Duodenal mucosa (tissue), 2 donors: ENCODE results near the gene IL18RAP.

Source experiments
- H3K27ac ChIP-seq: one replicate; pipeline ENCODE4 v1.7.0; 2013; ENCODE audit warnings: low read depth, low read length
- H3K27me3 ChIP-seq, 2 donors: one replicate each; pipeline ENCODE4 v1.7.0; 2013; ENCODE audit warnings: low read length in 2 of 2, control low read depth in 1 of 2; ENCODE audit not compliant: insufficient read depth in 2 of 2, control insufficient read depth in 1 of 2
- H3K36me3 ChIP-seq, 2 donors: one replicate each; pipeline ENCODE4 v1.7.0; 2013; ENCODE audit warnings: low read length in 2 of 2, control low read depth in 1 of 2; ENCODE audit not compliant: insufficient read depth in 2 of 2, control insufficient read depth in 1 of 2
- H3K4me1 ChIP-seq, 2 donors: one replicate each; pipeline ENCODE4 v1.7.0; 2013; ENCODE audit warnings: low read length in 2 of 2, control low read depth in 1 of 2; ENCODE audit not compliant: insufficient read depth in 2 of 2, control insufficient read depth in 1 of 2
- H3K4me3 ChIP-seq, 2 donors: one replicate each; pipeline ENCODE4 v1.7.0; 2013; ENCODE audit warnings: low read length in 2 of 2, low read depth in 1 of 2
- H3K9ac ChIP-seq, 2 donors: one replicate each; pipeline ENCODE4 v1.7.0; 2013; ENCODE audit warnings: low read length in 2 of 2, low read depth in 1 of 2
- H3K9me3 ChIP-seq, 2 donors: one replicate each; pipeline ENCODE4 v1.7.0; 2013; ENCODE audit warnings: low read length in 2 of 2, control low read depth in 1 of 2; ENCODE audit not compliant: control insufficient read depth in 1 of 2

The IL18RAP gene

DNA sequence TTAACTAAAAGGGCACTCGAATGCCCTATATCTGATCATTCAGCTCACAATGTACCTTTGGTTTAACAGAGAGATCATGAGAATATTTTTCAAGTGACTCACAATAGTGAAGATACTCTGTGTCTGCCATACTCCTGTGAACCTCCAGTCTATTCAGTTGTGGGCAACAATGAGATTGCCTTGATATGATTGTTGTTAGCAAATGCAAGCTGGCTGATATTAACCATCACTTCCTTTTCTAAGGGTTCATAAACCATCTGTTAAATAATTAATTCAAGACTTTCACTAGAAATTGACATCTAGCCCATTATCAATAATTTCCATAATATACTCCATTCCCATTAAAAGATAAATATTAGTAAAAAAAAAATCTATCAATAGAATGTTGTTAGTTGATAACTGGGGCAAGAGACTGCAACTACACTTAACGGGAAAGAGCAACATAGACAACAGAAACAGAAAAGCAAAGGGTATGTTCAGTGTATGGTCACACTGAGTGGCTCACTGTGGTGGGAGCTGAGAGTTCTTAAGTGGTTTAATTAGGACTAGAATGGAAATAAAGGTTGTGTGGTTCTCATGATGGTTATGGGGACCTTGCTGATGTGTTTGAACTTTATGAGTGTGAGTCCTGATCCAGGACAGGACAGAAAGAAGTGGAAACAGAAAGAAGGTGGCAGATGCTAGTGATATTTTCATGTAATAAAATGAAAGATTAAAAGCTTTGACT, 11.9 kb downstream of the IL18RAP start:
- no peak overlapping the region for H3K27ac ChIP-seq
- no peaks in the 10 kb centered on the region for H3K36me3 ChIP-seq
- no peaks in the 10 kb centered on the region for H3K4me1 ChIP-seq
- H3K27me3 ChIP-seq: no peaks in the 10 kb centered on the region
- H3K9me3 ChIP-seq: no peaks in the 10 kb centered on the region
- no peak overlapping the region for H3K4me3 ChIP-seq
- no peak overlapping the region for H3K9ac ChIP-seq

DNA sequence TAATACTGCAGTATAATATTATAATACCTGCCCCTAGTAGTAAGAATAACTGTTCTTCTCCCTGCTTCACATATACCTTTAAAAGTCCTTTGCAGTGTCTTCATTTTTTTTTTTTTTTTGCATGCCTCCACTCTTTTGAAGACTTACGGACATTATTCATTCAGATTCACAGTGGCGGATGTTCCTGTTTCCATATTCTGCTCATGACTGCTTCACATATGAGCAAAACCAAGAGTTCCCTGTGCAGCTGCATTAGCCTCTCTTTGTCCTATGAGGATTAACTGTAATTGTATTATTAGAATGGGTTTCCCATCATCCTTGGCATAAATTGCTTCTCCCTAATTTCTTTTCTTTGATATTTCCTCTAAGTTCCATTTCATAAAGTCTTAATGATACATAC, 12.8 kb downstream of the IL18RAP start:
- H3K9me3 ChIP-seq: no peaks in the 10 kb centered on the region
- H3K4me1 ChIP-seq: no peaks in the 10 kb centered on the region
- H3K9ac ChIP-seq: no peak overlapping the region
- H3K4me3 ChIP-seq: no peak overlapping the region
- H3K27ac ChIP-seq: no peak overlapping the region
- H3K36me3 ChIP-seq: no peaks in the 10 kb centered on the region
- H3K27me3 ChIP-seq: no peaks in the 10 kb centered on the region

DNA sequence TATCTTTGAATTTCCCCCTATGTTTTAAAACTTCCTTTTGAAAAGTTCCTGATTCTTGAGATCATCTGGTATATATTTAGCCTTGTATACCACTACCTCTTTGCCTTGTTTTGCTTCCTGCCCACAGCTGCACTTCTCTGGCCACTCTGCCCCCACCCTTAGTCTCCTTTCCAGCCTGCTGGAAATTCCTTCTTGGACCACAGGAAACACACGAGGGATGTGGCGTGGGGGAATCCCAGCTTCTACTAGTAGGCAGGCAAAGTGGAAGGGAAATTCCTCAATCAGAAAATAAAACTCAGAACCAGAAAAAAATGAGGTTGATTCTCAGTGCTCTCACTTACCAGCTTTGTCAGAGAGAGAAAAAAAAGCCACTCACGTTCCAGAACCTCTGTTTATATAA, 13.4 kb downstream of the IL18RAP start:
- H3K4me3 ChIP-seq: no peak overlapping the region
- H3K9me3 ChIP-seq: no peaks in the 10 kb centered on the region
- H3K4me1 ChIP-seq: no peaks in the 10 kb centered on the region
- no peaks in the 10 kb centered on the region for H3K36me3 ChIP-seq
- no peak overlapping the region for H3K27ac ChIP-seq
- H3K9ac ChIP-seq: no peak overlapping the region
- no peaks in the 10 kb centered on the region for H3K27me3 ChIP-seq

DNA sequence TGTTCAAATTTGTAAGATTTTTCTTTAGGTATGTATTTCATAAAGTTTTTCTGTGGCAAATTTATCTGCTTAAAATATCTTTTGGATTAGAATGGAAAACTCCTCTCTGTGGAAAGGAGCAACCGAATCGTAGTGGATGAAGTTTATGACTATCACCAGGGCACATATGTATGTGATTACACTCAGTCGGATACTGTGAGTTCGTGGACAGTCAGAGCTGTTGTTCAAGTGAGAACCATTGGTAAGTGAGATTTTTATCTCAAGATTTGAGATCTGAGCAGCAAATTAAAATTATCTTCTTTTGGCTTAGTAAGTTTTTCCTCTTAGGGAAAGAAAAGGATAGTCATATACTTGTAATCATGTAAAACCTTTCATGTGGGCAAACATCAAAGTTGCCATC, 14.2 kb downstream of the IL18RAP start:
- H3K9me3 ChIP-seq: no peaks in the 10 kb centered on the region
- H3K27me3 ChIP-seq: no peaks in the 10 kb centered on the region
- H3K36me3 ChIP-seq: no peaks in the 10 kb centered on the region
- no peak overlapping the region for H3K27ac ChIP-seq
- no peak overlapping the region for H3K9ac ChIP-seq
- no peaks in the 10 kb centered on the region for H3K4me1 ChIP-seq
- no peak overlapping the region for H3K4me3 ChIP-seq

DNA sequence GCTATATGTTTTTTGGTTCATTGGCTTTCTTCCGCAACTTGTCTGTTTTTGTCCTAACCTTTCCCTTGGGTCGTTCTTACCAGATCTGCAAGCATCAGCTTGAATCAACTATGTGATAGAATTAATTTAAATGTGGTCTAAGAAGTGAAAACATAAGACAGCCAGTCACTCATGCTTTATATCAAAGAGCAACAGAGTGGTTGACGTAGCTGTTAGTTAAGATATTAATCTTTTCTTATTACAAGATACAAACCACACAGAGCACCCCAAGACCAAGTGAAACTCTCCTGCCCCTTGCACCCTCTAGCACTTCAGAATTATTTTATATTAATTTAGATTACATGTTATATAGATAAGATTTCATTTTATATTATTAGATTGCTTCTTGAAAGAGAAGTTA, 15.2 kb downstream of the IL18RAP start:
- H3K27me3 ChIP-seq: no peaks in the 10 kb centered on the region
- H3K27ac ChIP-seq: no peak overlapping the region
- no peak overlapping the region for H3K9ac ChIP-seq
- no peak overlapping the region for H3K4me3 ChIP-seq
- no peaks in the 10 kb centered on the region for H3K4me1 ChIP-seq
- no peaks in the 10 kb centered on the region for H3K36me3 ChIP-seq
- H3K9me3 ChIP-seq: no peaks in the 10 kb centered on the region

DNA sequence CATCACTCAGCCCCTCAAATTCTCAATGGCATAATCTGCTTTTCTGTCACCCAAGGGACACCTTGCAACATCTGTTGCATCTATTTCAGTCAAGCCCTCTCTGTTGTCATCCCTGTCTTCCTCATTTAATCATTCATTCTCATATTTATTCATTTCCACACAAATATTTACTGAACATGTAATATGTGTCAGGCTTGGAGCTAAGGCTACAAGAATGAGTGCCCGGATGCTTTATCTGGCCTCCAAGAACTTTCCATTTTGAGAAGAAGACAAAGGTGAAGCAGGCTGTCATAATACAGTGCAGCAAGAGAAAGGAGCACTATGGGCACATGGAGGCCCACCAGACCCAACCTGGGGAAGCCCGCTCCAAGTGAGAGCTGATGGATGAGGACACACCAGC, 15.6 kb downstream of the IL18RAP start:
- H3K27me3 ChIP-seq: no peaks in the 10 kb centered on the region
- H3K36me3 ChIP-seq: no peaks in the 10 kb centered on the region
- no peaks in the 10 kb centered on the region for H3K9me3 ChIP-seq
- H3K4me1 ChIP-seq: no peaks in the 10 kb centered on the region
- H3K27ac ChIP-seq: no peak overlapping the region
- no peak overlapping the region for H3K4me3 ChIP-seq
- no peak overlapping the region for H3K9ac ChIP-seq

DNA sequence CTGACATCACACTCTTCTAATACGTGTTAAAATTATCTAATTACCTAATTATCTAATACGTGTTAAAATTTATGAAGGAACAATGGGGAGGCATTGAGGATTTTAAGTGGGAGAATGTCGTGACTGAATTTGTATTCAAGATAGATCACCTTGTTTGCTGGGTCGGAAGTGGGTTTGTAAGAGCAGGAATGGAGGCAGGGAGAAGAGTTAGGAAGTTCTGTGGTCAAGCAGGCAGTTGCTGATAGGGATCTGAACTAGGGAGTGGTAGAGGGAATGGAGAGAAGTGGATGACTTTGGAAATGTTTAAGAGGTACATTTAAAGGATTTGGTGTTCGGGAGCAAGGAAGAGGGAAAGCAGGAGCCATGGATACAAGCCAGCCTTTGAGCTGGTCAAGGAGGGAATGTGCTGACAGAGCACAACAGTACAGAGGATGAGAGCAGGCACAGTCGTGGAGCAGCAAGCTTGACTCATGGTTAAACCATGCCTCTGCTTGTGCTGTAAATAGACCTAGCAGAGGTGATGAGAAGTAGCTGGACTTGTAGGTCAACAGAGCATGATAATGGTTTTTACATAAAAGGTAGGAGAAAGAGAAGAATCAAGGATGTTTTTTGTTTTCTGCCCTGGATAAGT, 16.2 kb downstream of the IL18RAP start:
- Histone ChIP-seq H3K27me3 (no peaks in the 10 kb centered on the region), H3K4me3 (no peak overlapping the region), H3K27ac (no peak overlapping the region), H3K36me3 (no peaks in the 10 kb centered on the region), H3K9ac (no peak overlapping the region), H3K4me1 (no peaks in the 10 kb centered on the region), H3K9me3 (no peaks in the 10 kb centered on the region)

DNA sequence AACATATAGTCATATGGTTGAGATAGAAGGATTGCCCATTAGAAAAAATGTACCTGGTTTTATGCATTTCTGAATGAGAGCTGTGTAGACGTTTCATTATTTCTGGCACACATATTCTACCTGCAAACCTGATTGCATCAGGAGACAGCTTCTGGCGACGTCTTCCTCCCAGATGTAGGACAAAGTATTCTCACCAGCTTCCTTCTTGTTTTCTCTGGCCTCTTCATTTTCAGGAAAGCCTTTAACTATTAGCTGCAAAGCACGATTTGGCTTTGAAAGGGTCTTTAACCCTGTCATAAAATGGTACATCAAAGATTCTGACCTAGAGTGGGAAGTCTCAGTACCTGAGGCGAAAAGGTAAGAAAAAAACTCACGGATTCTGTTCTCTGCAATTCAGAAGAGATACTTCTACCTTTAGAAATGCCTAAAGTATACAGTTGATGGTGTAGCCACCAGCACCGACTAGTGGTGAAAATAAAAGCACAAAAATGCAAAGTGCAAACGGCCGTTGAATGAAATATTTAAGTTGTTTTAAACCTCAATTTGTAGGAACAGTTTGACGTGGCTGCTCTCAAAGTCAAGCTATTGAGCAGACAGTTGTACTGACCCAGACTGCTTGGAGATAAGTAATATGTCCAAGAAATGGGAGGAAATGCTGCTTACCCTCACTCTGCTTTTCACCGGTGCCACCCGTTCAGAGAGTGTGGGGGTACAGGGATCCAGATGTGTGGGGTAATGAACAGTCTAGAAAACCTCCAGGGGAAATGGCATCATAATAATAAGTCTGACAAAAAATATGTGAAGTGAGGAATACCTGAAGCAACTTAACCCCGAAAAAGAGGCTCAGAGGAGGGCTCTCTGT, 20.2 kb downstream of the IL18RAP start:
- H3K4me1 ChIP-seq: no peaks in the 10 kb centered on the region
- H3K9ac ChIP-seq: no peak overlapping the region
- no peak overlapping the region for H3K4me3 ChIP-seq
- no peaks in the 10 kb centered on the region for H3K36me3 ChIP-seq
- H3K9me3 ChIP-seq: no peaks in the 10 kb centered on the region
- H3K27ac ChIP-seq: no peak overlapping the region
- no peaks in the 10 kb centered on the region for H3K27me3 ChIP-seq

DNA sequence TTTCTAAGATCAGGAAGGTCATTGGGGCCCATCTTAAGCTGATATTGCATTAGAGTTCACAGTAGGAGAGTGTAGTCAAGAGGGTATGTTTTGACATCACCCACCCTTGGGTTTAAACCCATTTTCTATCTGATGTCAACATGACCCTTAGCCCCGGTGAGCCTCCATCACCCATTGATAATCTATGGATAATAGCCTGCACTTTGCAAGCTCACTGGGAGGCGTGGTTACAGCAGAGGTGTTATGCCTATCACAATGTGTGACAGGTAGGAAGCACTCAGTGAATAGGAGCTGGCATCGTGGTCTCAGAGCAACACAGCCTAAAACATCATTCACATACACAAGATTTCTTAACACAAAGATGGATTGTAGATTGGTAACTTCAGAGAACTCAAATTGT, 21.3 kb downstream of the IL18RAP start:
- H3K36me3 ChIP-seq: no peaks in the 10 kb centered on the region
- H3K27me3 ChIP-seq: no peaks in the 10 kb centered on the region
- H3K27ac ChIP-seq: no peak overlapping the region
- H3K9me3 ChIP-seq: no peaks in the 10 kb centered on the region
- no peak overlapping the region for H3K9ac ChIP-seq
- no peaks in the 10 kb centered on the region for H3K4me1 ChIP-seq
- no peak overlapping the region for H3K4me3 ChIP-seq

DNA sequence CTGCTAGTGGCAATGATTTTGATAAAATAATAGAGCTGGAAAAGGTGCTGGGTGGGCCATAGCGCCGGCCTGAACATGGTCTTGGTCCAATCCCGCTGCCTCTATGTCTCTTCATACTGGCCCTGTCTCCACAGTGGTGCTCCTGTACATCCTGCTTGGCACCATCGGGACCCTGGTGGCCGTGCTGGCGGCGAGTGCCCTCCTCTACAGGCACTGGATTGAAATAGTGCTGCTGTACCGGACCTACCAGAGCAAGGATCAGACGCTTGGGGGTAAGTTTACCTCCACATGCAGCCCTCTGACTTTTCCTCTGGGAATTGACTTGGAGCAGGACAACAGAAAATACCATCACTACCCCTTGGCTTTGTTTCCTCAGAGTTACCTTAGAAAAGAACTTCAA, 24.0 kb downstream of the IL18RAP start:
- H3K9me3 ChIP-seq: no peaks in the 10 kb centered on the region
- H3K4me3 ChIP-seq: no peak overlapping the region
- no peaks in the 10 kb centered on the region for H3K4me1 ChIP-seq
- no peaks in the 10 kb centered on the region for H3K36me3 ChIP-seq
- no peaks in the 10 kb centered on the region for H3K27me3 ChIP-seq
- H3K9ac ChIP-seq: no peak overlapping the region
- no peak overlapping the region for H3K27ac ChIP-seq
